Measurements from ENCODE around the gene CIAO2A.

DNA sequence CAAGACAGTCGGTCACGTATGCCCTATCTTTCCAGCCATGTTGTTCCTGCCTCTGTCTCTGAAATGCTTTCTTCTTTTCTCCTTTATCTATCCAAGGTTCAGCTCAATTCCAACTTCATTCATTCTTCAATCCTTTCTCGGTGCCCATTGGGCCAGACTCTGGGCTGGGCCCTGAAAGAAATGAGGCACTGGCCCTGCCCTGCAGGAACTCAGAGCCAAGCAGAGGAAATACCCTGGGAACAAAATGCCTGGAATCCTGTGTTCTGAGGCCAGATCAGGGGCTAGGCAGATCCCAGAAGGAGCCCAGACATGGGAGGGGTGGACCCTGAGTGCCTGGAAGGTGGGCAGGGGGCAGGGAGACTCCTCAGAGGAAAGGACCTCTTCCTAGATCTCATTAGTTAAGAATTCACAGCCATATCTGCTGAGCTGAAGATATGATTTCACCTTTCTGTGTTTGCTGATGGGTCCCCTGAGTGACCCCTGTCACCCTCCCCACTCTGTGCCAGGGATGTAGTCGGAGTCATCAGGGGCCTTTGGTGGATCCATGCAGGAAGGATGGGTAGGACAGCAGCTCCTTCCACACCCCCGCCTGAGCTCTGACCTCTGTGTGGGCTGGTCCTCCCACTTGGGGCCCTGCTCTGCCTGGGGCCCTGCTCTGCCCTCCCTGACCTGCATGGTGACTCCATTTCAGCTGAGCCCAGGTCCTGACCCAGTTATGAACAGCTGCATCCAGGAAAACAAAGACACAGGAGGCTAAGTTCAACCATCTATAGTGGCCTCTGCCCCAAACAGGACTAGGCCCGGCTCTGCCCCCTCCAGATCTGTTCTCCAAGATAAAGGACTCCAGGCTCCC is 42.0 kb downstream of the CIAO2A start:
- TF ChIP-seq POLR2A (IDR thresholded peaks at IDR 0.05) (no peak), POLR2AphosphoS5 (IDR thresholded peaks at IDR 0.05) (no peak)
- TF ChIP-seq, protein P1, sequence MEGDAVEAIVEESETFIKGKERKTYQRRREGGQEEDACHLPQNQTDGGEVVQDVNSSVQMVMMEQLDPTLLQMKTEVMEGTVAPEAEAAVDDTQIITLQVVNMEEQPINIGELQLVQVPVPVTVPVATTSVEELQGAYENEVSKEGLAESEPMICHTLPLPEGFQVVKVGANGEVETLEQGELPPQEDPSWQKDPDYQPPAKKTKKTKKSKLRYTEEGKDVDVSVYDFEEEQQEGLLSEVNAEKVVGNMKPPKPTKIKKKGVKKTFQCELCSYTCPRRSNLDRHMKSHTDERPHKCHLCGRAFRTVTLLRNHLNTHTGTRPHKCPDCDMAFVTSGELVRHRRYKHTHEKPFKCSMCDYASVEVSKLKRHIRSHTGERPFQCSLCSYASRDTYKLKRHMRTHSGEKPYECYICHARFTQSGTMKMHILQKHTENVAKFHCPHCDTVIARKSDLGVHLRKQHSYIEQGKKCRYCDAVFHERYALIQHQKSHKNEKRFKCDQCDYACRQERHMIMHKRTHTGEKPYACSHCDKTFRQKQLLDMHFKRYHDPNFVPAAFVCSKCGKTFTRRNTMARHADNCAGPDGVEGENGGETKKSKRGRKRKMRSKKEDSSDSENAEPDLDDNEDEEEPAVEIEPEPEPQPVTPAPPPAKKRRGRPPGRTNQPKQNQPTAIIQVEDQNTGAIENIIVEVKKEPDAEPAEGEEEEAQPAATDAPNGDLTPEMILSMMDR (IDR thresholded peaks at IDR 0.05 in 8 of 11, conservative IDR thresholded peaks at IDR 0.05 in 3 of 11), result no peak

All from spleen (tissue), 7 donors.